Nephron progenitor cell (in vitro differentiated cells): ENCODE results near the gene PPP1R10.

Source experiments
- DNase-seq: peaks from one replicate; pipeline ENCODE4 v3.0.0; 2021
- H3K27ac Mint-ChIP-seq: 2 replicates; pipeline ENCODE4 v1.8.0; 2021; ENCODE audit warnings: mild to moderate bottlenecking, moderate library complexity, mixed read lengths
- H3K27me3 Mint-ChIP-seq: 2 replicates; pipeline ENCODE4 v1.8.0; 2021; ENCODE audit warnings: mild to moderate bottlenecking, low read depth, mixed read lengths; ENCODE audit not compliant: poor library complexity
- H3K36me3 Mint-ChIP-seq: 2 replicates; pipeline ENCODE4 v1.8.0; 2021; ENCODE audit warnings: low read depth, mixed read lengths
- H3K4me1 Mint-ChIP-seq: 2 replicates; pipeline ENCODE4 v1.8.0; 2021; ENCODE audit warnings: mixed read lengths
- H3K4me3 Mint-ChIP-seq: 2 replicates; pipeline ENCODE4 v1.8.0; 2021; ENCODE audit warnings: mild to moderate bottlenecking, moderate library complexity, mixed read lengths
- H3K9me3 Mint-ChIP-seq: 2 replicates; pipeline ENCODE4 v1.8.0; 2021; ENCODE audit warnings: mild to moderate bottlenecking, moderate library complexity, mixed read lengths
- TF ChIP-seq, protein P1 (sequence below): fragments of 200-600 bp; sonication (generic); IDR thresholded peaks from 2 replicates; pipeline ENCODE4 v1.5.0; 2021; ENCODE audit warnings: antibody characterized with exemption

The PPP1R10 gene

GRCh38 chr6:30583921-30584320, 33.1 kb downstream of the PPP1R10 start:
- no peak for DNase-seq
- TF ChIP-seq, protein P1, sequence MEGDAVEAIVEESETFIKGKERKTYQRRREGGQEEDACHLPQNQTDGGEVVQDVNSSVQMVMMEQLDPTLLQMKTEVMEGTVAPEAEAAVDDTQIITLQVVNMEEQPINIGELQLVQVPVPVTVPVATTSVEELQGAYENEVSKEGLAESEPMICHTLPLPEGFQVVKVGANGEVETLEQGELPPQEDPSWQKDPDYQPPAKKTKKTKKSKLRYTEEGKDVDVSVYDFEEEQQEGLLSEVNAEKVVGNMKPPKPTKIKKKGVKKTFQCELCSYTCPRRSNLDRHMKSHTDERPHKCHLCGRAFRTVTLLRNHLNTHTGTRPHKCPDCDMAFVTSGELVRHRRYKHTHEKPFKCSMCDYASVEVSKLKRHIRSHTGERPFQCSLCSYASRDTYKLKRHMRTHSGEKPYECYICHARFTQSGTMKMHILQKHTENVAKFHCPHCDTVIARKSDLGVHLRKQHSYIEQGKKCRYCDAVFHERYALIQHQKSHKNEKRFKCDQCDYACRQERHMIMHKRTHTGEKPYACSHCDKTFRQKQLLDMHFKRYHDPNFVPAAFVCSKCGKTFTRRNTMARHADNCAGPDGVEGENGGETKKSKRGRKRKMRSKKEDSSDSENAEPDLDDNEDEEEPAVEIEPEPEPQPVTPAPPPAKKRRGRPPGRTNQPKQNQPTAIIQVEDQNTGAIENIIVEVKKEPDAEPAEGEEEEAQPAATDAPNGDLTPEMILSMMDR: no peak
- Mint-ChIP-seq H3K9me3 (no peaks in the 10 kb centered on the region), H3K27me3 (peaks cover 2% of the 10 kb centered on the region), H3K4me1 (no peaks in the 10 kb centered on the region), H3K36me3 (peaks cover 84% of the 10 kb centered on the region), H3K4me3 (no peak overlapping the region), H3K27ac (no peak overlapping the region)

GRCh38 chr6:30578051-30578450, 39.0 kb downstream of the PPP1R10 start:
- H3K27ac Mint-ChIP-seq: no peak overlapping the region
- H3K27me3 Mint-ChIP-seq: no peaks in the 10 kb centered on the region
- H3K4me1 Mint-ChIP-seq: peaks cover 9% of the 10 kb centered on the region
- H3K9me3 Mint-ChIP-seq: no peaks in the 10 kb centered on the region
- no peak for DNase-seq
- TF ChIP-seq, protein P1: no peak
- no peak overlapping the region for H3K4me3 Mint-ChIP-seq
- H3K36me3 Mint-ChIP-seq: peaks cover 64% of the 10 kb centered on the region

- H3K36me3 Mint-ChIP-seq: peaks cover 18% of the 10 kb centered on the region
- TF ChIP-seq, protein P1: no peak
- no peak for DNase-seq
- H3K27me3 Mint-ChIP-seq: peaks cover 13% of the 10 kb centered on the region
- peak overlapping the region; percentile 95 for H3K4me3 Mint-ChIP-seq
- peak overlapping the region; percentile 13 for H3K27ac Mint-ChIP-seq
- peaks cover 46% of the 10 kb centered on the region for H3K4me1 Mint-ChIP-seq
- H3K9me3 Mint-ChIP-seq: no peaks in the 10 kb centered on the region
Observed at GRCh38 chr6:30573113-30573512, 43.9 kb downstream of the PPP1R10 start.

GRCh38 chr6:30572148-30572547, 44.9 kb downstream of the PPP1R10 start:
- Mint-ChIP-seq H3K9me3 (no peaks in the 10 kb centered on the region), H3K27ac (peak overlapping the region; percentile 90), H3K4me1 (peaks cover 46% of the 10 kb centered on the region), H3K27me3 (peaks cover 16% of the 10 kb centered on the region), H3K36me3 (peaks cover 9% of the 10 kb centered on the region), H3K4me3 (peak overlapping the region; percentile 95)
- no peak for DNase-seq
- TF ChIP-seq, protein P1: no peak

- Mint-ChIP-seq H3K27me3 (peaks cover 16% of the 10 kb centered on the region), H3K36me3 (peaks cover 4% of the 10 kb centered on the region), H3K27ac (peak overlapping the region; percentile 90), H3K4me1 (peaks cover 46% of the 10 kb centered on the region), H3K4me3 (peak overlapping the region; percentile 95), H3K9me3 (no peaks in the 10 kb centered on the region)
- DNase-seq: no peak
- TF ChIP-seq, protein P1: no peak
Observed at GRCh38 chr6:30571762-30572082, 45.3 kb downstream of the PPP1R10 start.

DNA sequence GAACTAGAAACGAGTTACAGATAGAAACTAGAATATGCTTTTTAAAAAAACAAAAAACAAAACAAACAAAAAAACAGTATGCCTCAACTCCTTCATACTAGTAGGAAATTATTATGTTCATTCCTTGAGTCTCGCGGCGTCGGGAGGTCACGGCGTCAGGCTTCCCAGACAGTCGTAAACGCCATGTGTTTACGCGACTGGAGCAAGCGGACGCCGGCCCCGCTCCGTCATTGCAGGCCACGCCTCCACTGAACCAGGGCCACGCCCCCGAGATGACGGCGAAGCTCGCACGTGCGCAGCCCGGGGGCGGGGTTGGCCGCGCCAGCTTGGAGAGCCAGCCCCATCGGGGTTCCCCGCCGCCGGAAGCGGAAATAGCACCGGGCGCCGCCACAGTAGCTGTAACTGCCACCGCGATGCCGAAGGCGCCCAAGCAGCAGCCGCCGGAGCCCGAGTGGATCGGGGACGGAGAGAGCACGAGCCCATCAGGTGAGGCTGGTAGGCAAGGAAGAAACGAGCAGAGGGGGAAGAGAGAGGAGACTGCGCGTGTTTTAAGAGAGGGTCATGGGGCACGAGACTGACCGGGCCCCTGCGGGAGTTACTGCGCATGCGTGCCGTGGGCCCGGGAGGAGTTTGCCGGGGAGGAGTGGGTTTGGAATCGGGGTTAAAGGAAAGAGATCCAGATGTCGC, 45.8 kb downstream of the PPP1R10 start, which contains the start of gene ABCF1:
ABCF1 (plus strand) TSS at position 368 of the 687 bp plus-strand sequence; CDS start at position 414, 46 bp downstream.
- Mint-ChIP-seq H3K4me1 (peaks cover 46% of the 10 kb centered on the region), H3K27ac (peak within 1 kb of the TSS; percentile 90), H3K36me3 (no peaks in the 10 kb centered on the region), H3K9me3 (no peaks in the 10 kb centered on the region), H3K4me3 (peak within 1 kb of the TSS; percentile 95), H3K27me3 (peaks cover 16% of the 10 kb centered on the region)
- TF ChIP-seq, protein P1: no peak
- DNase-seq: peak; percentile 100
